Activated CD4-positive, alpha-beta T cell treated with anti-CD3 and anti-CD28 coated beads for 24 hours (primary cell): Measurements from ENCODE around the gene RAPGEF2.
"Not testable (repeated sequence)": the region's sequence is repeated elsewhere in the genome, so short reads cannot be mapped to it uniquely, and the experiment has no call there.

Source experiments
- DNase-seq, 2 donors: peaks; one replicate each; pipeline ENCODE4 v3.0.0-alpha.2; 2020; ENCODE audit warnings: low read depth in 2 of 2

The RAPGEF2 gene, protein sequence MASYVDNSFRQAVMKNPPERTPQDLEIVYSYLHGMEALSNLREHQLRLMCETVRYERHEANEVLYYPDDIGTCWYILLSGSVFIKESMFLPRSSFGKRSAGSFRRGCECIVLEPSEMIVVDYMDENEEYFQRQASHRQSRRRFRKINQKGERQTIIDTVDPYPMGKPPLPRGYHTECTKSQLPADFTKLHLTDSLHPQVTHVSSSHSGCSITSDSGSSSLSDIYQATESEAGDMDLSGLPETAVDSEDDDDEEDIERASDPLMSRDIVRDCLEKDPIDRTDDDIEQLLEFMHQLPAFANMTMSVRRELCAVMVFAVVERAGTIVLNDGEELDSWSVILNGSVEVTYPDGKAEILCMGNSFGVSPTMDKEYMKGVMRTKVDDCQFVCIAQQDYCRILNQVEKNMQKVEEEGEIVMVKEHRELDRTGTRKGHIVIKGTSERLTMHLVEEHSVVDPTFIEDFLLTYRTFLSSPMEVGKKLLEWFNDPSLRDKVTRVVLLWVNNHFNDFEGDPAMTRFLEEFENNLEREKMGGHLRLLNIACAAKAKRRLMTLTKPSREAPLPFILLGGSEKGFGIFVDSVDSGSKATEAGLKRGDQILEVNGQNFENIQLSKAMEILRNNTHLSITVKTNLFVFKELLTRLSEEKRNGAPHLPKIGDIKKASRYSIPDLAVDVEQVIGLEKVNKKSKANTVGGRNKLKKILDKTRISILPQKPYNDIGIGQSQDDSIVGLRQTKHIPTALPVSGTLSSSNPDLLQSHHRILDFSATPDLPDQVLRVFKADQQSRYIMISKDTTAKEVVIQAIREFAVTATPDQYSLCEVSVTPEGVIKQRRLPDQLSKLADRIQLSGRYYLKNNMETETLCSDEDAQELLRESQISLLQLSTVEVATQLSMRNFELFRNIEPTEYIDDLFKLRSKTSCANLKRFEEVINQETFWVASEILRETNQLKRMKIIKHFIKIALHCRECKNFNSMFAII (N-terminal part only)

DNA sequence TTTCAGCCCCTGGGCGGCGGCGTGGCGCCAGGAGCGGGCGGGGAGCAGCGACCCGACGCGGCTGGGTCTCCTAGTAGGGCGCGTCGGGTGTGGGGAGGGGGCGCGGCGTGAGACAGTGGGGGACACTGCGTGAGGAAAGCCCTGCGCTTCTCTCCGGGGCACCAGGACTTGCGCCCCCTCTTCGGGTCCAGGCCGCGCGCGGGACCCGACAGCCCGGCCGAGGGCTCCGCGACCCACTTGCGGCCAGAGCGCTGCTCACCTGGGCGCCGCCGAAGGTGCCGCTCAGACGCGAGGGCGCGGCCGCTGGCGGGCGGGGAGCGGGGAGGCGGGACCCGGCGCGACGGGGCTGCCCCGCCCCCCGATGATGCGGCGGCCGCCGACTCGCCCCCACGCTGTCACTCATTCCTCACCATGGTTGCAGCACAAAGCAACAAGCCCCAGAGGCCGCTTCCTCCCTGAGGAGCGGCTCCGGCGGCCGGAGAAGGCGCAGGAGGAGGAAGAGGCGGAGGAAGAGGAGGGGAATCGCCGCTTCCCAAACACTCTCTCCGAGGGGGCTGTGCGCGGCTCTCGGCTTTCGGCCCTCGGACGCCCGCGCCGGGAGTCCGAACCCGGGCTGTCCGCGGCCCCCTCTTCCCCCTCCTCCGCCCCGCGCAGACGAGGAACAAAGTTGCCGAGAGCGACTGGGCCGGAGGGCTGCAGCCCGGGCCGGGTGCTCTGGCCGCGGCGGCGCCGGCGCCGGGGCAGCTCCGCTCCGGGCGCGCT lies at the start of gene RAPGEF2:
Gene RAPGEF2 (plus strand): TSS at position 458 of the 762 bp plus-strand sequence. CDS start 1,084 bp downstream, outside the sequence.
- peak; percentile 73 to 75 for DNase-seq

- no peak for DNase-seq
These were observed 47.0 kb upstream of the RAPGEF2 start for GRCh38 chr4:159055833-159056232.

DNA sequence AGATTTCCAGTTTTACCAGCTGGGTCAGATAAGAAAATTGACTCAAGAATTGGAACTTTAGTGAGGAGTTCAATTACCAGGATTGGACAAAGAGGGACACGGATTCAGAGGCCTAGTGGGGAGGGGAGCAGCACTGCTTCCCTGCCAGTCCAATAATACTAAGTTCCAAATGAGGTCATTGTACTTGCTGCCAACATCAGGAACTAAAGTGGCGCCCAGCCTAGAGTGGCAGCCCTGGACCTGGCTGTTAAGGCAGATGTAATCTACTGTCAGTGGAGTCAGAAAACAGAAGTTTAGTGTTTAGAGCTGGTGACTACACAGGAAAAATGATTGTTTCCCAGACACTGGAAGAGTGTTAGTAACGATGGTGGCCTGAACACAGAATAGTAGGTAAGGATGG lies 42.7 kb upstream of the RAPGEF2 start:
- DNase-seq = no peak

GRCh38 chr4:159062381-159062780 lies 40.5 kb upstream of the RAPGEF2 start:
- DNase-seq = no peak

GRCh38 chr4:159065513-159066240 lies 37.2 kb upstream of the RAPGEF2 start:
- no peak for DNase-seq

DNA sequence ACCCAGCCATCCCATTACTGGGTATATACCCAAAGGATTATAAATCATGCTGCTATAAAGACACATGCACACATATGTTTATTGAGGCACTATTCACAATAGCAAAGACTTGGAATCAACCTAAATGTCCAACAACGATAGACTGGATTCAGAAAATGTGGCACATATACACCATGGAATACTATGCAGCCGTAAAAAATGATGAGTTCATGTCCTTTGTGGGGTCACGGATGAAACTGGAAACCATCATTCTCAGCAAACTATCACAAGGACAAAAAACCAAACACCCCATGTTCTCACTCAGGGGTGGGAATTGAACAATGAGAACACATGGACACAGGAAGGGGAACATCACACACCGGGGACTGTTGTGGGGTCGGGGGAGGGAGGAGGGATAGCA lies 34.7 kb upstream of the RAPGEF2 start:
- not testable (repeated sequence) for DNase-seq

DNA sequence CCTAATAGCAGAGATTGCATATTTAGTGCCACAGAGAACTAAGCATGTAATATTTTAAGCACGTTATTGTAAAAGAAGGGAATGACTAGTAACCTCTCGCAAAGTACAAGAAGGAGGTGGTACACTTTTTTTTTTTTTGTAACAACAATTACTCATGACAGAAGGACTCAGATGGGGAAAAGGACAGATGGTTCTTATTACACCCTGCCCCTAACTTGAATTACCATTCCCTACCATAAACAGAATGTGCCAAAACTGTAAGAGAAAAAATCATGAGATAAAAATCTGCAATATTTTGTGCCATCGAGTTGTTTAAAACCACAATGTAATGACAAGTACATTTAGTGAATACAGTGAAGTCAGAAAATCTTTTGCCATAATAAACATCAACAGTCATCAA lies 33.0 kb upstream of the RAPGEF2 start:
- no peak for DNase-seq

DNA sequence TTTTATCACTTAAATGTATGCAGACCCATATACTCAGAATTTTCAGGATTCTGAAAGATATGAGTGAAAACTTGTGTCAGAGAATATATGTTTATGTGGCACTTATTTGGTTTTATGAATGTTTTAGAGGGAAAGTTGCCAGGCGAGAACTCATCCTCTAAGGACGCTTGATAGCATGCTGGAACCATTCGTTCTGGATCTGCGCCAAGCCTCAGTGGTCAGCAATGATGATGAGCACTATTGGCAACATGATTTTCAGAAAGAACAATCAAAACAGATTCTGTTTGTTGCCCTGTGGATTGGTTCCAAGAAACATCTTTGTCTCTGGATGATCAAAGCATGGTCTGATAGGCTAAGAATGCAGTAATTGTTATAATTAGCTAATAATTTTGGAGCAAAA lies 32.1 kb upstream of the RAPGEF2 start:
- DNase-seq = no peak

- no peak for DNase-seq
These were observed 31.5 kb upstream of the RAPGEF2 start for GRCh38 chr4:159071178-159071968.

DNA sequence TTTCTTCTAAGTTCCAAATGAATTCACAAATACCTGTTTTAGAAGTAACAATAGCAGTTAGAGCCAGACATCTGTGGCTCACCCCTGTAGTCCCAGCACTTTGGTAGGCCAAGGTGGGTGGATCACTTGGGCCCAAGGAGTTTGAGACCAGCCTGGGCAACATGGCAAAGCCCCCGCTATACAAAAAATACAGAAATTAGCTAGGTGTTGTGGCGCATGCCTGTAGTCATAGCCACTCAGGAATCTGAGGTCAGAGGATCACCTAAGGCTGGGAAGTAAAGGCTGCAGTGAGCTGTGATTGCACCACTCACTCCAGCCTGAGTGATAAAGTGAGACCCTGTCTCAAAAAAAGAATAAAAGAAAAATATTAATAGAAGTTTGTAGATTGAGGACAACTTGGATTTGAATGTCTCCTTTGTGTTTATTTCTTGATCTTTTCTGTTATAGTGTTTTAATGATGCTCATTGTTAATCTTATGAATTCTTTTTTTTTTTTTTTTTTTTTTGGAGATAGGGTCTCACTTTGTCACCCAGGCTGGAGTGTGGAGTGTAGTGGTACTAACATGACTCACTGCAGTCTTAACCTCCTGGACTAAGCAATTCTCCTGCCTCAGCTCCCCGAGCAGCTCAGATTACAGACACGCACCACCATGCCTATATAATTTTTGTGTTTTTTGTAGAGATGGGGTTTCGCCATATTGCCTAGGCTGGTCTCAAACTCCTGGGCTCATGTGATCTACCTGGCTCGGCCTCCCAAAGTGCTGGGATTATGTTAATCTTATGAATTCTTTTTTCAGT lies 30.7 kb upstream of the RAPGEF2 start:
- no peak for DNase-seq

- DNase-seq = no peak
These were observed 27.3 kb upstream of the RAPGEF2 start for GRCh38 chr4:159075531-159075932.

- not testable (repeated sequence) for DNase-seq
These were observed 25.9 kb upstream of the RAPGEF2 start for GRCh38 chr4:159077018-159077417.

GRCh38 chr4:159077702-159078495 lies 25.0 kb upstream of the RAPGEF2 start:
- DNase-seq = no peak

DNA sequence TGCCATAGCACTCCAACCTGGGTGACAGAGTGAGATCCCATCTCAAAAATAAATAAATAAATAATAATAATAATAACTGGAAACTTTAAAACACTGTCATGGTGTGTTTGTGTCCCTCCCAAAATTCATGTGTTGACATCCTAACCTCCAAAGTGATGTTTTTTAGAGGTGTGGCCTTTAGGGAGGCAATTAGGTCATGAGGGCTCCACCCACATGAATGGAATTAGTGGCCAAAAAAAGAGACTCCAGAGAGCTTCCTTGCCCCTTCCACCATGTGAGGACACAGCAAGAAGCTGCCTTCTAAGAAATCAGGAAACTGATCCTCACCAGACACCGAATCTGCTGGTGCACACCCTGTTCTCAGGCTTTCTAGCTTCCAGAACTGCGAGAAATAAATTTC lies 23.8 kb upstream of the RAPGEF2 start:
- no peak for DNase-seq

DNA sequence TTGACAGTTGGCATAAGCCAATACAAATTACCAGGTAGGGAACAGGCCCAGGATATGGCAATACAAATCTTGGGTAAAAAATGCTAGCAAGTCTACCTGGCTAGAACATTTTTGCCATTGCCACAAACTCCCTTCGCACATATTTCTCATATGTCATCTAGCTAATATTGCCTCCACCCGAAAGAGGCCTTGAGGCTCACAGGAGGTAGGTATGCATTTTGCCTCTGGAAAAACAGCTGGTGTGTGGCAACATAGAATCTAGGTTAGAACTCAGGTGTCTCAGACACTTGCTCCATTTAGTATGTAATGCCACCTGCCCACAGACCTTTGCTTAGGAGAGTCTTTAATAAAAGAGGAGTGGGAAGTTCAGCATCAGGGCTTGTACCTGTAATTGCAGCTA lies 16.3 kb upstream of the RAPGEF2 start:
- DNase-seq = no peak

GRCh38 chr4:159090255-159090654 lies 12.6 kb upstream of the RAPGEF2 start:
- DNase-seq = no peak

DNA sequence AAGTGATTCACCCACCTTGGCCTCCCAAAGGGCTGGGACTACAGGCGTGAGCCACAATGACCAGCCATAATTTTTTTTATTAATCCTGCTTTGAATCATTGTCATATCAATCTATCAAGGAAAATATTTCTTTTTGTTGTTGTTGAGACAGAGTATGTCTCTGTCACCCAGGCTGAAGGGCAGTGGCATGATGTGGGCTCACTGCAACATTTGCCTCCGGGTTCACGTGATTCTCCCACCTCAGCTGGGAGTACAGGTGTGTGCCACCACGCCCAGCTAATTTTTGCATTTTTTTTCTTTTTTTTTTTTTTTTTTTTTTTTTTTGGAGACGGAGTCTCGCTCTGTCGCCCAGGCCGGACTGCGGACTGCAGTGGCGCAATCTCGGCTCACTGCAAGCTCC lies 8.7 kb upstream of the RAPGEF2 start:
- not testable (repeated sequence) for DNase-seq

DNA sequence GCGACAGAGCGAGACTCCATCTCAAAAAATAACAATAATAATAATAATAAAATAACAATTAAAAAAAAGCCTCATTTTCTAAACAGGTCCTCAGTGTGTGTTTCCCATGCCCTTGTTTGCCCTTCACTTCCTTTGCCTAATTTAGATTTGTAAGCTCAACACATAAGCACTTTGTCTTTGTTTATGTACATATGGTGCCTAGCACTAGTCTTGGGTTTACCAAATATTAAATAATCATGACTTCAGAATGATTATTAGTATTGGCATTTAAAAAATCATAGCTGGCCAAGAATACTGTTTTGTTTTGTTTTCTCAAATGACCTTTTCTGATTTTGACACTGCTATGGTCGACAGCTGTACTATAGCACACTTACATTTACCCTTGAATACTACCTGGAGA lies 6.4 kb upstream of the RAPGEF2 start:
- DNase-seq = no peak

DNA sequence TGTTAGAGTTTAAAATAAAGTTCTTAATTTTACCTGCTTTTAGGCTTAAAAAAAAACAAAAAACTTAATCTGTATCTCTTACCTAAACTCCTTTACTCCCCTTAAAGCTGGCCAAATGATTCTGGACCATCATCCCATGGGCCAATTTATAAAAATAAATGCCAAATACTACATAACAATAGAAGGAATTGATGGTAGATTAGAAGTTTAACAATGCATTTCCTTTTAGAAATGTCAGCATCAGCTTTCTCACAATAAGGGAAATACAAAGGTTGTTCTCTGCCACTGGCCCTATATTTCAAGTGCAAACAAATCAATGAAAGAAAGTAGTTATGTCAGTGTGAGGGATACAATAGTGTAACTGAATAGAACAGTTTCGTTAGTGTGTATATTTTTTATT lies 5.7 kb upstream of the RAPGEF2 start:
- no peak for DNase-seq
